Panc1 (cell line): ENCODE measurements around the gene EFL1. TPM values are rescaled to one million over a fixed set of nuclear protein-coding genes. Genes with fewer than 3 reads are reported as not detected.

ENCODE experiments used
- ATAC-seq: fragments of 200-7000 bp; cut with Tn5 transposase; 2 replicates; pipeline ENCODE4 v1.9.1; 2020; ENCODE audit warnings: mild to moderate bottlenecking, moderate library complexity
- BruUV-seq: library from RNA; stranded (reverse); fragments of 400-500 nt; replicated peaks from 2 replicates; lab custom pipeline; 2021; lab: Mats Ljungman, UMichigan
- CTCF ChIA-PET: fragments of 300-600 bp; sonication (Branson Sonifier 250); formaldehyde crosslinking; loops from one replicate; lab custom pipeline; 2022; ENCODE audit warnings: antibody characterized with exemption; lab: Charles Lee
- POLR2A ChIA-PET: fragments of 300-600 bp; sonication (Branson Sonifier 250); formaldehyde crosslinking; loops from one replicate; lab custom pipeline; 2022; ENCODE audit warnings: antibody characterized with exemption; lab: Charles Lee
- DNase-seq: peaks from one replicate; pipeline ENCODE4 v3.0.0-alpha.2; 2010; ENCODE audit warnings: low read depth, low spot score
- H3K27ac ChIP-seq: 2 replicates; pipeline ENCODE4 v1.5.1; 2011; ENCODE audit warnings: mild to moderate bottlenecking, low read length, inconsistent platforms
- H3K27me3 ChIP-seq: fragments of 200-500 bp; sonication (Bioruptor generic); 2 replicates; pipeline ENCODE4 v1.6.0; 2014; ENCODE audit warnings: low read length, inconsistent platforms; ENCODE audit not compliant: control insufficient read depth, insufficient read depth
- H3K36me3 ChIP-seq: fragments of 200-500 bp; sonication (Bioruptor generic); 2 replicates; pipeline ENCODE4 v1.5.1; 2014; ENCODE audit warnings: inconsistent platforms, mild to moderate bottlenecking, low read length, moderate library complexity; ENCODE audit not compliant: control insufficient read depth, insufficient read depth
- H3K4me1 ChIP-seq: 2 replicates; pipeline ENCODE4 v1.5.1; 2011; ENCODE audit warnings: inconsistent platforms, mild to moderate bottlenecking, low read length, moderate library complexity; ENCODE audit not compliant: control insufficient read depth, insufficient read depth
- H3K4me3 ChIP-seq, 2 experiments: 2 replicates each; pipeline ENCODE4 v1.5.1; 2011 to 2012; ENCODE audit warnings: low read depth in 2 of 2, low read length in 2 of 2, mild to moderate bottlenecking in 2 of 2, inconsistent platforms in 1 of 2, moderate library complexity in 1 of 2
- H3K9me3 ChIP-seq: fragments of 200-500 bp; sonication (Bioruptor generic); 2 replicates; pipeline ENCODE4 v1.5.1; 2014; ENCODE audit warnings: low read depth, mild to moderate bottlenecking, inconsistent platforms, low read length, moderate library complexity; ENCODE audit not compliant: control insufficient read depth, insufficient read depth
- POLR2AphosphoS5 ChIP-seq: IDR thresholded peaks from 2 replicates; pipeline ENCODE4 v1.6.1; 2012; ENCODE audit warnings: mild to moderate bottlenecking, low read depth, low read length, moderate library complexity
- SIN3A ChIP-seq: IDR thresholded peaks from 2 replicates; pipeline ENCODE4 v1.6.1; 2012; ENCODE audit warnings: low read depth, mild to moderate bottlenecking, low read length, moderate library complexity, borderline replicate concordance; ENCODE audit not compliant: insufficient read depth
- TCF7L2 ChIP-seq: IDR thresholded peaks from 2 replicates; pipeline ENCODE4 v1.6.1; 2011; ENCODE audit warnings: mild to moderate bottlenecking, low read depth, low read length, inconsistent platforms
- in situ Hi-C: cut with HindIII; loops from 2 replicates; pipeline ENCODE4 v1.10.0; 2016; ENCODE audit warnings: low sequenced_read_pairs, low pct_unique_long_range_greater_than_20kb
- intact Hi-C: fragments of 100-400 bp; cut with micrococcal nuclease; formaldehyde crosslinking; loops from one replicate; pipeline ENCODE4 v1.10.0; 2022; ENCODE audit not compliant: unreplicated experiment
- total RNA-seq: library from RNA; stranded (reverse); gene quantifications from one replicate; pipeline ENCODE4 v1.2.1, GENCODE V29; 2021; ENCODE audit not compliant: unreplicated experiment
- TF ChIP-seq, protein P1 (sequence below): fragments of 450-650 bp; IDR thresholded peaks from 2 replicates; pipeline ENCODE4 v1.5.1; 2017; ENCODE audit warnings: mild to moderate bottlenecking
- TF ChIP-seq, protein P2 (sequence below), 2 experiments: IDR thresholded peaks; 2 replicates each; pipeline ENCODE4 v1.6.1; 2011 to 2012; ENCODE audit warnings: low read depth in 2 of 2, control low read depth in 1 of 2, low read length in 1 of 2, mild to moderate bottlenecking in 1 of 2, moderate library complexity in 1 of 2; ENCODE audit not compliant: insufficient read depth in 1 of 2

Gene EFL1
- total RNA-seq, 1 experiment from 2014 or later: 20.2 TPM

DNA sequence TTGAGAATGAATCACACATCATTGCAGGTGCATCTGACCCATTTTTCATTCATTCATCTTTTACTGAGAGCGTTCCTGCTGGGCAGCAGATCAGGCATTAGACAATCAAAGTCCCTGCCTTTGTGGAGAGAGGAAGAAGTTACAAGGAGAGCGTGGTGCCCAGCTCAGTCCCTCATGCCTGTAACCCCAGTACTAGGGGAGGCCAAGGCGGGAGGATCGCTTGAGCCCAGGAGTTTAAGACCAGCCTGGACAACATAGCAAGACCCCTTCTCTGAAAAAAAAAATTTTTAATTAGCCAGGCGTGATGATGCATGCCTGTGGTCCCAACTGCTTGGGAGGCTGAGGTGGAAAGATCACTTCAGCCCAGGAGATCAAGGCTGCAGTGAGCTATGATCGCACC is 181.8 kb downstream of the EFL1 start:
- Histone ChIP-seq H3K27me3 (peaks cover 6% of the 10 kb centered on the region), H3K4me3 (no peak overlapping the region), H3K4me1 (no peaks in the 10 kb centered on the region), H3K9me3 (no peaks in the 10 kb centered on the region), H3K27ac (no peak overlapping the region), H3K36me3 (no peaks in the 10 kb centered on the region)
- intact Hi-C loops (no loop called here), in situ Hi-C loops (no loop called here)
- no peak for ATAC-seq
- CTCF ChIA-PET: no interaction called here
- no TSS peak for BruUV-seq
- POLR2A ChIA-PET: no interaction called here
- no peak for DNase-seq
- TF ChIP-seq SIN3A (no peak), POLR2AphosphoS5 (no peak), TCF7L2 (no peak)
- TF ChIP-seq, protein P1, sequence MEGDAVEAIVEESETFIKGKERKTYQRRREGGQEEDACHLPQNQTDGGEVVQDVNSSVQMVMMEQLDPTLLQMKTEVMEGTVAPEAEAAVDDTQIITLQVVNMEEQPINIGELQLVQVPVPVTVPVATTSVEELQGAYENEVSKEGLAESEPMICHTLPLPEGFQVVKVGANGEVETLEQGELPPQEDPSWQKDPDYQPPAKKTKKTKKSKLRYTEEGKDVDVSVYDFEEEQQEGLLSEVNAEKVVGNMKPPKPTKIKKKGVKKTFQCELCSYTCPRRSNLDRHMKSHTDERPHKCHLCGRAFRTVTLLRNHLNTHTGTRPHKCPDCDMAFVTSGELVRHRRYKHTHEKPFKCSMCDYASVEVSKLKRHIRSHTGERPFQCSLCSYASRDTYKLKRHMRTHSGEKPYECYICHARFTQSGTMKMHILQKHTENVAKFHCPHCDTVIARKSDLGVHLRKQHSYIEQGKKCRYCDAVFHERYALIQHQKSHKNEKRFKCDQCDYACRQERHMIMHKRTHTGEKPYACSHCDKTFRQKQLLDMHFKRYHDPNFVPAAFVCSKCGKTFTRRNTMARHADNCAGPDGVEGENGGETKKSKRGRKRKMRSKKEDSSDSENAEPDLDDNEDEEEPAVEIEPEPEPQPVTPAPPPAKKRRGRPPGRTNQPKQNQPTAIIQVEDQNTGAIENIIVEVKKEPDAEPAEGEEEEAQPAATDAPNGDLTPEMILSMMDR: no peak
- TF ChIP-seq, protein P2, sequence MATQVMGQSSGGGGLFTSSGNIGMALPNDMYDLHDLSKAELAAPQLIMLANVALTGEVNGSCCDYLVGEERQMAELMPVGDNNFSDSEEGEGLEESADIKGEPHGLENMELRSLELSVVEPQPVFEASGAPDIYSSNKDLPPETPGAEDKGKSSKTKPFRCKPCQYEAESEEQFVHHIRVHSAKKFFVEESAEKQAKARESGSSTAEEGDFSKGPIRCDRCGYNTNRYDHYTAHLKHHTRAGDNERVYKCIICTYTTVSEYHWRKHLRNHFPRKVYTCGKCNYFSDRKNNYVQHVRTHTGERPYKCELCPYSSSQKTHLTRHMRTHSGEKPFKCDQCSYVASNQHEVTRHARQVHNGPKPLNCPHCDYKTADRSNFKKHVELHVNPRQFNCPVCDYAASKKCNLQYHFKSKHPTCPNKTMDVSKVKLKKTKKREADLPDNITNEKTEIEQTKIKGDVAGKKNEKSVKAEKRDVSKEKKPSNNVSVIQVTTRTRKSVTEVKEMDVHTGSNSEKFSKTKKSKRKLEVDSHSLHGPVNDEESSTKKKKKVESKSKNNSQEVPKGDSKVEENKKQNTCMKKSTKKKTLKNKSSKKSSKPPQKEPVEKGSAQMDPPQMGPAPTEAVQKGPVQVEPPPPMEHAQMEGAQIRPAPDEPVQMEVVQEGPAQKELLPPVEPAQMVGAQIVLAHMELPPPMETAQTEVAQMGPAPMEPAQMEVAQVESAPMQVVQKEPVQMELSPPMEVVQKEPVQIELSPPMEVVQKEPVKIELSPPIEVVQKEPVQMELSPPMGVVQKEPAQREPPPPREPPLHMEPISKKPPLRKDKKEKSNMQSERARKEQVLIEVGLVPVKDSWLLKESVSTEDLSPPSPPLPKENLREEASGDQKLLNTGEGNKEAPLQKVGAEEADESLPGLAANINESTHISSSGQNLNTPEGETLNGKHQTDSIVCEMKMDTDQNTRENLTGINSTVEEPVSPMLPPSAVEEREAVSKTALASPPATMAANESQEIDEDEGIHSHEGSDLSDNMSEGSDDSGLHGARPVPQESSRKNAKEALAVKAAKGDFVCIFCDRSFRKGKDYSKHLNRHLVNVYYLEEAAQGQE (IDR thresholded peaks at IDR 0.05; ENCODE audit: insufficient read depth in 1 of 2, low read depth in 2 of 2, low read length in 1 of 2): no peak

Other genes with a start within 250 kb of the EFL1 start
- 8.5 TPM for gene MEX3B, start 216.7 kb downstream of the EFL1 start, total RNA-seq
- gene SAXO2, start 84 bp upstream of the EFL1 start, total RNA-seq: 1.1 TPM
- gene GOLGA6L10, start 86.7 kb upstream of the EFL1 start, total RNA-seq: 3.5 TPM
- 5.8 TPM for gene GOLGA6L9, start 167.1 kb upstream of the EFL1 start, total RNA-seq